Thyroid gland (tissue), 4 donors: ENCODE results near the gene TRAPPC3L.

Source experiments
- CTCF ChIP-seq, 6 experiments: fragments of 200-600 bp in 3 of 6; fragments of 450-650 bp in 3 of 6; sonication (generic) in 3 of 6; IDR thresholded peaks; one replicate each; pipeline ENCODE4 v1.5.1; 2016 to 2019; ENCODE audit warnings: antibody characterized with exemption in 6 of 6, mild to moderate bottlenecking in 2 of 6, inconsistent platforms in 1 of 6, moderate library complexity in 1 of 6
- POLR2A ChIP-seq, 2 donors: fragments of 450-650 bp; IDR thresholded peaks; one replicate each; pipeline ENCODE4 v1.6.1; 2017; ENCODE audit warnings: antibody characterized with exemption in 2 of 2, mild to moderate bottlenecking in 2 of 2, moderate library complexity in 1 of 2

DNA sequence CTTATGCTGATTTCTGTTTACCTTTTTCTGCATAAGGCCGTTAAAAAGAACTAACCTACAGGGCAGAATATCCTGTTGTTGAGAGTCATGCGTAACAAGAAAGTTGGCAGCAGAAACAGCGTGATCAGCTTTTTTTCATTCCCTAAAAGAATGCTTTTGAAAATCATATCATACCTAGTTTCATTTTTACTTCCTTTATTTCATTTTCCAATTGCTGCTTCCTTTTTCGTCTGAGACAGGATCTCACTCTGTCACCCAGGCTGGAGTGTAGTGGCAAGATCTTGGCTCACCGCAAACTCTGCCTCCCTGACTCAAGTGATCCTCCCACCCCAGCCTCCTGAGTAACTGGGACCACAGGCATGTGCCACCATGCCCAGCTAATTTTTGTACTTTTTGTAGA, 80.2 kb downstream of the TRAPPC3L start:
- TF ChIP-seq CTCF (IDR thresholded peaks at IDR 0.05) (no peak), POLR2A (IDR thresholded peaks at IDR 0.05) (no peak)
